GM12892 (cell line): ENCODE data around the gene DLL1.
"Not testable (repeated sequence)": the region's sequence is repeated elsewhere in the genome, so short reads cannot be mapped to it uniquely, and the experiment has no call there.

Experiments
- DNase-seq: peaks from one replicate; pipeline ENCODE4 v3.0.0; 2011; ENCODE audit not compliant: insufficient read length
- FAIRE-seq: peaks from 2 replicates; lab custom pipeline; 2011; peaks lifted over from hg19 to GRCh38; lab: Jason Lieb, UNC
- POLR2A ChIP-seq: IDR thresholded peaks from 2 replicates; pipeline ENCODE4 v1.6.1; 2011; ENCODE audit warnings: low read depth, low read length, control low read depth
- POLR2AphosphoS5 ChIP-seq: IDR thresholded peaks from 2 replicates; pipeline ENCODE4 v1.6.1; 2011; ENCODE audit warnings: low read depth, low read length, control low read depth
- TAF1 ChIP-seq: IDR thresholded peaks from 2 replicates; pipeline ENCODE4 v1.6.1; 2011; ENCODE audit warnings: low read depth, mild to moderate bottlenecking, control low read depth, low read length, borderline replicate concordance

DLL1 gene

DNA sequence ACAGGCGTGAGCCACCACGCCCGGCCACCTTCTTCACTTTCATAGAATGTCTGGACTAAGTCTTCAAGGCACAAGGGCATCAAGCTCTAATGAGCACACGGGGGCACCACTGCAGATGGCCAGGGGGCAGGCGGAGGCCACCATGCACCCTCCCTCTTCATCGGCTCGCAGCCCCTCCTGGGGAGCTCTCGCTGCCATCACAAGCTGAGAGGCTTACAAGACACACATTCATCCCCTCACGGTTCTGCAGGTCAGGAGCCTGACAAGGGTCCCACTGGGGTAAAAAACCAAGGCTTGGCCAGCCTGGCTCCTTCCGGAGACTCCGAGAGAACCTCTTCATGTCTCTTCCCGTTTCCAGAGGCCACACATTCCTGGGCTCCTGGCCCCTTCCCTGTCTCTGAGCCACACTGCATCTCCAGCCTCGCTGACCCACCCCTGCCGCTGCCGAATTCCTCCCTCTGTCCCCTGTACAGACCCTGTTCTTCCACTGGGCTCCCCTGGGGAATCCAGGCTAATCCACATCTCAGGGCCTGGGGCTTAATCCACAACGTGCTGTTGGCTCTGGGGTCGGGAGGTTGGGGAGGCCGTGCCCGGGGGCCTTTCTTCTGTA, 19.8 kb downstream of the DLL1 start:
- TF ChIP-seq TAF1 (no peak), POLR2AphosphoS5 (no peak), POLR2A (no peak)
- no peak for FAIRE-seq
- no peak for DNase-seq

DNA sequence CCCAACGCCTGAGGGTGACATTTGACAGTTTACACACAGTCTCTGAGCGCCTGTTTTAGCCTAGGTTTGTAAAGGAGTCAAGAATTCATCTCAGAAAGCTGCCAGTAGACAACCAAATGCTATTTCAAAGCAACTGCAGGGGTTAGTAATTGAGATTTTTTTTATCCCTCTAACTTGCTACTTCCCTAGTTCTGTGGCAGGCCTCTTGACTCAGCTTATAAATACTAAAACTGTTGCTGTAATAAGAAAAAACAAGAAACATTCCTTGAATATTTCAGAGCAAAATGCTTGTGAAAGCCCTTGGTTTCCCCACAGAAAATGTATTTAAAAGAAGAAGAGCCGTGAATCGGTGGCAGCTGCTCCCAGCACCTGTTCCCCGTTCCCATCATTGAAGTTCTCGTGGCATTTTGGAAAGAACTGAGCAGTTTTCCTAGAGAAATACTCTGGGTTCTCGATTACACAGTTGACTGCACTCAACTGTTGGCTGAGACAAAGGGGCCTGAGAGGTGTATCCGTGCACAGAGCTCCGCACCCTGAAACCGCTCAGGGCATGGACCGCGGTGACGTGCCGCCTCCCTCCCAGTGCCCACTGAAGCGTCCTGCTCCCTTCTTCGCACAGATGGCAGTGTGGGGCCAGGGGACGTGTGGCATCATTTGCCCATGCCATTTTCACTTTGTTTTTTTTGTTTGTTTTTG, 20.9 kb downstream of the DLL1 start:
- DNase-seq (no peak), FAIRE-seq (no peak)
- TF ChIP-seq TAF1 (no peak), POLR2A (no peak), POLR2AphosphoS5 (no peak)

DNA sequence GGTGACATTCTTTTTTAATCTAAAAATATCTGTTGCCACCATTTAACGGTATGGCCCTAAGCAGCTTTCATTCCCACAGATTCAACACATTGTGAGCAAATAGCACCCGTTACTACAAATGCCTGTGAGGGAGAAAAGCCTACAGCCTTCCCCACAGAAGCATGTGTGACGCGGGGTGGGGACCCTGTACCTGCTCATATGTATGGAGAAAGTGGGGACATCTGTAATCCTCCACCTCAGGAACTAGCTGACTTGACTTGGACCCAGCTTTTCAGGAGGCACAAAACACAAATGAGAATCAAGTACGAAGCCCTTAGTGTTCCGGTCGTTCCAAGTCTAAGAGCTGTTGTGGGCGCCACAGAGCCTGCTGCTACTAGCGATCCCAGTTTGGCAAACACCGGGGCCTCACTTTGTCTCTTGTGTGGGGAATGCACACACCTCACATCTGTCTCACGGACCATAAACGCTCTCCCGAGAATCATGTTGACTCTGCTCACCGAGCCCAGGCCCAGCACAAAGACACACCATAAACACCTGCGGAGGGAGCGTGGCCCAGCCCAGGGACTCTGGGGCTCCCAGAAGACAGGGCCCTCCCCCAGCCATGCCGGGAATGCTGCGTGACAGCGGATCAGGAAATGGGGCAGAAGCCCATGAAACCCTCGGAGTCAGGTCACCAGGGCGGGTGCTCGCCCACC, 21.6 kb downstream of the DLL1 start:
- no peak for DNase-seq
- no peak for FAIRE-seq

DNA sequence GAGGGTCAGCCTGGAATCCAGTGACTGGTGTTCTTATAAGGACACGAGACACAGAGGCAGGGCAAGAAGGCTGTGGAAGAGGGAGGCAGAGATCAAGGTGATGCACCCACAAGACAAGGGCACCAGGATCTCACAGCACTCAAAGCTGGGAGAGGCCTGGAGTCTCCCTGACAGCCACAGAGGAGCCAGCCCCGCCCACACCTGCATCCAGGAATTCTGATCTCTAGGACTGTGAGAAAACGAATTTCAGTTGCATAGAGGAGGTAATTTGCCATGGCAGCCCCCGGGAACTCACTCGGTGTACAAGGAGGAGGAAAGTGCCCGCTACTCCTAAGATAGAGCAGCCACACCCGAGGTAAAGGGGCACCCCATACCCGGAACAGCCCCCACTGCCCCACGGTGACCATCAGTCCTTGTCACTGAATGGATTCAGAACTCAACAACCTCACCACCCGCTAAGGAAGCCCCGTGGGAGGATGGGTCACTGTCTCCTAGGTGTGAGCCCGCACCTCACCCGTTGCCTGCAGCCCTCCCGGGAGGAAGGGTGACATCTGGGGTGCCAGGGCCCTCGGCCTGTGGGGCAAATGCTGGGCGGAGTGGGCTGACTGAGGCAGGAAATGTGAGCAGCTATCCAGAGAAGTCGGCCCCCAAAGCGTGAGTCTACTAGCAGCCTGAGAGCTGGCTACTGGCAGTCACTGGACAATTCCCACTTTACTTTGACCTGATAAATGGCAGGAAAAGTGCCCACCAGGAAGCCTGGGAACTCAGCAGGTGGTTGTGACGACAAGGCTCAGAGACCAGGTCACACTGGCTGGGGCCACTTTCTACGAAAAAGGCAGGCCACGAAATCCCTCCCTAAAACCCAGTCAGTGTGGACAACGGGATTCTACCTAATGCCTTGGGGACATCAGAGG, 22.4 kb downstream of the DLL1 start:
- DNase-seq (no peak), FAIRE-seq (no peak)
- no peak for TF ChIP-seq POLR2A
- no peak for TF ChIP-seq POLR2AphosphoS5

More for the DNA sequence above, 21.6 kb downstream of the DLL1 start:
- TF ChIP-seq POLR2A (no peak), POLR2AphosphoS5 (no peak), TAF1 (no peak)

DNA sequence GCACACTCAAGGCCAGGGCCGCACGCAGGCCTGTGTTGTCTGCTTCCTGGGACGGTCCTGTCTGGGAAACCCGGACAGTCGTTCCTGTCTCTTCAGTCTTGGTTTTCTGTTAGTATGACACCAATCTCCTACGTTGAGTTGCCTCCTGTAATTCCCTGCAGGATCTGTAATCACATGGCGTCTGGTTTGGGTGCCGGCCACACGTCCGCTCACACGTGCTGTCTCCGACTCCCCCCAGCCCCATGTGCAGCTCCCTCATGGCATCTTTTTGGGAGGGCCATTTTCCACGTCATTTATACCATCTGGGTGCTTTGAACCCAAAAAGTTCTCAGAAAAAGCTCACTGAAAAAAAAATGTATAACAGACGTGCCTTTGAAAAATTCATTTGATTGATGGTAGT, 23.2 kb downstream of the DLL1 start:
- TF ChIP-seq POLR2AphosphoS5: no peak
- no peak for TF ChIP-seq TAF1
- no peak for TF ChIP-seq POLR2A
- FAIRE-seq (no peak), DNase-seq (no peak)

DNA sequence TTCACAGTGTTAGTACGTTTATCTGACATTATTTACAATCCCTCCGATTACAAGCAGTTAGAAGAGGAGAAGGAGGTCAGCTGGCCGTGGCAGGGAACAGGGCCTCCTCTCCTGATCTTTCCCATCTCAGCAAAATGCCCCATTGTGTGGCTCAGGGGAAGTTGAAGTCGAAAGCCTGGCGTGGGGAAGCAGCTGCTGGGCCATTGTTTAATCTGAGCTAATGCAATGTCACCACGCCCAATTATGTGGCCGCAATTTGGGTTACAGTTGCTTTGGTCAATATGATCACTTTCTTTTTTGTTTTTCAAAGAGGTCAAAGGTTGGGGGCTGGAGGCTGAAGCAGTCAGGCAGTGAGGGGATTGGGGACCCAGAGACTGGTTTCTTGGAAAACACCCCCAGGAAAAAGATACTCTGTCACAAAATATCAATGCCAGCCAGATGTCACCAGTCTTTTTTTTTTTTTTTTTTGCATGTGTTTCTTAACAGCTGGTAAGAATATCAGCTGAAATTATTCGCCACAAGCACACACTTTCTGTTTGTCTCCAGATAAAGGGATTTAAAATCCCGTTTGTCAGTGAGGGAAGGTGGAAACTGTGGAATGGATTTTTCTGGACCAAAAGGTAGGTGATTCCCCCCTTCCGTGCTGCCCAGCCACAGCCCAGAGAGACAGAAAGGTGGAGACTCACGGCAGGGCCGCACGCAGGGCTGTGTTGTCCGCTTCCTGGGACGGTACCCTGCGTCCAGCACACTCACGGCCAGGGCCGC, 24.6 kb downstream of the DLL1 start:
- FAIRE-seq (no peak), DNase-seq (no peak)
- no peak for TF ChIP-seq POLR2A
- TF ChIP-seq POLR2AphosphoS5: no peak
- TF ChIP-seq TAF1: no peak

DNA sequence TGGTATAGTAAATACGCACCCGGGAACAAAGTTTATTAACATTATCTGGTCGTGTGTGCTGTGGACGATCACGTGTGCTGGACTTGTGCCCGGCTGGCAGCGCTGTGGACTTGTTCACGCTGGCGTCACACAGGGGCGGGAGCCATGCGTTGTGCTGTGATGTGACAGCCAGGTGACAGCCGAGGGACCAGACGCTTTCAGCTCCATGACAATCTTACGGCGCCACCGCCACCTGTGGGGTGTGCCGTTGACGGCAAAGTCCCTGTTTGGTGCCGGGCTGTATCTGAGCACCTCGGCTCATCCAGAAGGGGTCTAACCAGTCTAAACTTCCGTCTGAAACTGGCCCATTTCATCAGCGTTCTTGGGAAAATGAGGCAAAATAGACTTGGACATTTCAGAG, 25.2 kb downstream of the DLL1 start:
- DNase-seq: no peak
- FAIRE-seq: no peak
- TF ChIP-seq TAF1 (no peak), POLR2A (no peak), POLR2AphosphoS5 (no peak)

DNA sequence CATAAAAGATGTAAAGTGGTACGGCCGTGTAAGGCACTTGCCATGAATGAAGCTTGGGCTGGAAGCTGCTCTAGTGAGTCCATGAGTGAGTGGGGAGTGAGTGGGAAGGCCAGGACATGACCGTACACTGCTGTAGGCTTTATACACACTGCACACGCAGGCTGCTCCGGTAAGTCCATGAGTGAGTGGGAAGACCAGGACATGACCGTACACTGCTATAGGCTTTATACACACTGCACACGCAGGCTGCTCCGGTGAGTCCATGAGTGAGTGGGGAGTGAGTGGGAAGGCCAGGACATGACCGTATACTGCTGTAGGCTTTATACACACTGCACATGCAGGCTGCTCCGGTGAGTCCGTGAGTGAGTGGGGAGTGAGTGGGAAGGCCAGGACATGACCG, 26.2 kb downstream of the DLL1 start:
- not testable (repeated sequence) for DNase-seq, FAIRE-seq

DNA sequence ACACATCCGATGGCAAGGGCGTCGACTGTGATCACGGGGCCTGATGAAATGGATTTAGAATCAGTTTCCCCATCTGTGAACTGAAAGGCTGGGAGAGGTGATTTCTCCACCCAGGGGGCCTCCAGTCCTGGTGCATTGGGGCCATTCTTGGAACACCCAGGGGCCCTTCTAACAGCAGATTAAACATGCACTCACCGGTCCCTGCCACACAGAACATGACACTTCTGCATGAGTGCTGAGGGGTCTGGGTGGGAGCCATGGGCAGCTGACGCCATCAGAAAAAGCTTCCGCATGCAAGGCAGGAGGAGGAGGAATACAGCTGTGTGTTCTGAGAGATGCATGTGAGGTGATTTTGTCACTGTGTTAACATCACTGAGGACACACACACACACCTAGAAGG, 26.8 kb downstream of the DLL1 start:
- DNase-seq (no peak), FAIRE-seq (no peak)
- no peak for TF ChIP-seq POLR2A
- no peak for TF ChIP-seq POLR2AphosphoS5
- no peak for TF ChIP-seq TAF1

DNA sequence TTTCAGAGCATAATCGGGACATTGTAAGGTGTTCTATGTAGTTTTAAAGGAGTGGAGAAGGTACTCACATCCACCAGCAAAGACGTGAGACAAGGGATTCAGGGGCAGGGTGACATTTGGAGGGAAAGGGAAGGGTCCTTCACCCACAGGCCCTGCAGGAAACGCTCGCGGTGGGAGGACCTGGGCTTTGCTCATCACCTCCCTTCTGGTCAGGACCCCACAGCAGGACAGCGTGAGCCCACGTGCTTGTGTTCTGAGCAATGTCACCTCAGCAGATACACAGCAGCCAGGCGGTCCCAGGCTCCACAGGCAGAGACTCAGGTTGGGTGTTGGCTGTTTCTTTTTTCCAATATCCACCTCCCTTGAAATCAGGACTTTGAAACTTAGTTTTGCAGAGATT, 27.5 kb downstream of the DLL1 start:
- FAIRE-seq (no peak), DNase-seq (no peak)
- TF ChIP-seq POLR2A (no peak), TAF1 (no peak), POLR2AphosphoS5 (no peak)
